Kidney epithelial cell (primary cell): ENCODE measurements around the gene MRPS27. TPM values are rescaled to one million over a fixed set of nuclear protein-coding genes. Genes with fewer than 3 reads are reported as not detected.
"Not testable (repeated sequence)": the region's sequence is repeated elsewhere in the genome, so short reads cannot be mapped to it uniquely, and the experiment has no call there.

ENCODE experiments used
- DNase-seq: peaks from one replicate; pipeline ENCODE4 v3.0.0-alpha.2; 2010; ENCODE audit warnings: low read depth
- H3K27me3 ChIP-seq: 2 replicates; pipeline ENCODE4 v1.6.0; 2011; ENCODE audit warnings: low read length; ENCODE audit not compliant: control insufficient read depth, insufficient read depth
- H3K36me3 ChIP-seq: 2 replicates; pipeline ENCODE4 v1.5.1; 2011; ENCODE audit warnings: low read length; ENCODE audit not compliant: control insufficient read depth, insufficient read depth
- H3K4me3 ChIP-seq: 2 replicates; pipeline ENCODE4 v1.5.1; 2011; ENCODE audit warnings: low read depth, mild to moderate bottlenecking, control low read depth, low read length
- CTCF ChIP-seq: IDR thresholded peaks from 2 replicates; pipeline ENCODE4 v1.5.1; 2011; ENCODE audit warnings: mild to moderate bottlenecking, moderate library complexity, low read length, control low read depth, inconsistent platforms; ENCODE audit not compliant: insufficient read depth, poor library complexity, severe bottlenecking
- total RNA-seq: library from RNA; depleted of rRNA; stranded (reverse); fragments of >200 nt; gene quantifications from 2 replicates; pipeline ENCODE4 v1.2.3, GENCODE V29; 2015

The MRPS27 gene
- total RNA-seq, 1 donor from 2014 or later, result 67.3 TPM

- DNase-seq, result no peak
- H3K36me3 ChIP-seq, result no peaks in the 10 kb centered on the region
- no peak for TF ChIP-seq CTCF
Observed at GRCh38 chr5:72298711-72299110, 21.3 kb downstream of the MRPS27 start.

GRCh38 chr5:72298136-72298535 is 21.9 kb downstream of the MRPS27 start:
- not testable (repeated sequence) for DNase-seq, H3K27me3 ChIP-seq, H3K4me3 ChIP-seq, H3K36me3 ChIP-seq

More at GRCh38 chr5:72298711-72299110, 21.3 kb downstream of the MRPS27 start:
- Histone ChIP-seq H3K4me3 (no peak overlapping the region), H3K27me3 (no peaks in the 10 kb centered on the region)

- Histone ChIP-seq H3K36me3 (no peaks in the 10 kb centered on the region), H3K27me3 (no peaks in the 10 kb centered on the region), H3K4me3 (no peak overlapping the region)
- DNase-seq, result no peak
- no peak for TF ChIP-seq CTCF
Observed at GRCh38 chr5:72296256-72296655, 23.8 kb downstream of the MRPS27 start.

- Histone ChIP-seq H3K36me3 (no peaks in the 10 kb centered on the region), H3K27me3 (no peaks in the 10 kb centered on the region), H3K4me3 (no peak overlapping the region)
- TF ChIP-seq CTCF, result no peak
- DNase-seq, result no peak
Observed at GRCh38 chr5:72295539-72295938, 24.5 kb downstream of the MRPS27 start.

GRCh38 chr5:72294473-72294872 is 25.6 kb downstream of the MRPS27 start:
- no peak for TF ChIP-seq CTCF
- no peak for DNase-seq
- Histone ChIP-seq H3K36me3 (no peaks in the 10 kb centered on the region), H3K27me3 (no peaks in the 10 kb centered on the region), H3K4me3 (no peak overlapping the region)

GRCh38 chr5:72293495-72294055 is 26.5 kb downstream of the MRPS27 start:
- Histone ChIP-seq H3K4me3 (no peak overlapping the region), H3K36me3 (no peaks in the 10 kb centered on the region), H3K27me3 (no peaks in the 10 kb centered on the region)
- DNase-seq, result no peak
- no peak for TF ChIP-seq CTCF
